Fibroblast of skin of scalp (primary cell): ENCODE measurements around the gene ANK3.

Experiments used
- DNase-seq: peaks from one replicate; pipeline ENCODE4 v3.0.0-alpha.2; 2013

ANK3 gene

GRCh38 chr10:60135020-60135419 lies 254.7 kb downstream of the ANK3 start:
- no peak for DNase-seq

GRCh38 chr10:60134548-60134947 lies 255.1 kb downstream of the ANK3 start:
- DNase-seq: no peak

- DNase-seq: no peak
Observed at GRCh38 chr10:60130130-60130579, 259.5 kb downstream of the ANK3 start.

GRCh38 chr10:60125895-60126294 lies 263.8 kb downstream of the ANK3 start:
- DNase-seq: no peak

- no peak for DNase-seq
Observed at GRCh38 chr10:60124536-60124935, 265.1 kb downstream of the ANK3 start.

- no peak for DNase-seq
Observed at GRCh38 chr10:60123668-60124067, 266.0 kb downstream of the ANK3 start.

GRCh38 chr10:60123172-60123571 lies 266.5 kb downstream of the ANK3 start:
- DNase-seq: peak; percentile 73

GRCh38 chr10:60122190-60122589 lies 267.5 kb downstream of the ANK3 start:
- no peak for DNase-seq

- DNase-seq: peak; percentile 82
Observed at GRCh38 chr10:60114765-60115586, 274.7 kb downstream of the ANK3 start.

- no peak for DNase-seq
Observed at GRCh38 chr10:60110739-60111138, 278.9 kb downstream of the ANK3 start.

GRCh38 chr10:60107308-60107976 lies 282.2 kb downstream of the ANK3 start:
- no peak for DNase-seq

GRCh38 chr10:60105295-60105695 lies 284.4 kb downstream of the ANK3 start:
- DNase-seq: peak; percentile 67

- no peak for DNase-seq
Observed at GRCh38 chr10:60101821-60102220, 287.9 kb downstream of the ANK3 start.

- peak; percentile 70 for DNase-seq
Observed at GRCh38 chr10:60099998-60100747, 289.5 kb downstream of the ANK3 start.

- peak; percentile 21 for DNase-seq
Observed at GRCh38 chr10:60098677-60099601, 290.7 kb downstream of the ANK3 start.

GRCh38 chr10:60096761-60097513 lies 292.7 kb downstream of the ANK3 start:
- DNase-seq: no peak

- DNase-seq: no peak
Observed at GRCh38 chr10:60093317-60093716, 296.4 kb downstream of the ANK3 start.

GRCh38 chr10:60086862-60087261 lies 302.8 kb downstream of the ANK3 start:
- no peak for DNase-seq

- no peak for DNase-seq
Observed at GRCh38 chr10:60086421-60086820, 303.3 kb downstream of the ANK3 start.

- no peak for DNase-seq
Observed at GRCh38 chr10:60082744-60083344, 306.8 kb downstream of the ANK3 start.

GRCh38 chr10:60082341-60082740 lies 307.3 kb downstream of the ANK3 start:
- no peak for DNase-seq
